ENCODE data around the gene GOLGA6L26.
"Not testable (repeated sequence)": the region's sequence is repeated elsewhere in the genome, so short reads cannot be mapped to it uniquely, and the experiment has no call there.

GRCh38 chr15:23374226-23374625 is 40.2 kb upstream of the GOLGA6L26 start:
- TF ChIP-seq CTCF (IDR thresholded peaks at IDR 0.05 in 2 of 3, conservative IDR thresholded peaks at IDR 0.05 in 1 of 3; ENCODE audit: borderline replicate concordance in 1 of 3, insufficient read depth in 1 of 3, low read depth in 2 of 3, low read length in 2 of 3); SIN3A (IDR thresholded peaks at IDR 0.05; ENCODE audit: low read depth); POLR2A (IDR thresholded peaks at IDR 0.05; ENCODE audit: borderline replicate concordance, extremely low read depth, insufficient read depth, insufficient read length); POLR2AphosphoS5 (IDR thresholded peaks at IDR 0.05; ENCODE audit: low read depth, low read length); ZNF274 (IDR thresholded peaks at IDR 0.05; ENCODE audit: low read depth, low read length); ZFX (IDR thresholded peaks at IDR 0.05); EZH2 (IDR thresholded peaks at IDR 0.05): not testable (repeated sequence)

All from HCT116 (cell line).